Gastrocnemius medialis (tissue), 4 donors: ENCODE results near the gene TCP1. TPM values are rescaled to one million over a fixed set of nuclear protein-coding genes. Genes with fewer than 3 reads are reported as not detected.
"Not testable (repeated sequence)": the region's sequence is repeated elsewhere in the genome, so short reads cannot be mapped to it uniquely, and the experiment has no call there.

Experiments
- ATAC-seq, 2 donors: fragments of 150-250 bp; one replicate each; pipeline ENCODE4 v1.9.1; 2016
- DNase-seq, 2 donors: peaks; one replicate each; pipeline ENCODE4 v3.0.0-alpha.2; 2019
- H3K27ac ChIP-seq, 4 donors: fragments of 200-600 bp; sonication (generic); 1 replicate in 1 of 4; 2 replicates in 3 of 4; pipeline ENCODE4 v1.5.1; 2016 to 2018; ENCODE audit warnings: mild to moderate bottlenecking in 2 of 4, moderate library complexity in 1 of 4
- H3K27me3 ChIP-seq, 3 donors: fragments of 200-600 bp; sonication (generic) in 2 of 3; 1 replicate in 1 of 3; 2 replicates in 2 of 3; pipeline versions ENCODE4 v1.5.1 to v1.6.0; 2016 to 2019; ENCODE audit warnings: mild to moderate bottlenecking in 1 of 3, moderate library complexity in 1 of 3
- H3K36me3 ChIP-seq, 2 donors: fragments of 200-600 bp; sonication (generic) in 1 of 2; one replicate each; pipeline ENCODE4 v1.5.1; 2017 to 2018
- H3K4me1 ChIP-seq, 2 donors: fragments of 200-600 bp; sonication (generic) in 1 of 2; one replicate each; pipeline ENCODE4 v1.5.1; 2016 to 2017; ENCODE audit warnings: mild to moderate bottlenecking in 2 of 2
- H3K4me3 ChIP-seq, 4 donors: fragments of 200-600 bp; sonication (generic) in 3 of 4; 1 replicate in 1 of 4; 2 replicates in 3 of 4; pipeline ENCODE4 v1.5.1; 2016 to 2019; ENCODE audit warnings: mild to moderate bottlenecking in 2 of 4
- H3K9me3 ChIP-seq, 3 donors: fragments of 200-600 bp; sonication (generic) in 2 of 3; 1 replicate in 1 of 3; 2 replicates in 2 of 3; pipeline ENCODE4 v1.5.1; 2016 to 2019
- CTCF ChIP-seq, 5 experiments: fragments of 450-650 bp in 3 of 5; fragments of 200-600 bp in 2 of 5; sonication (generic) in 2 of 5; IDR thresholded peaks in 4 of 5; conservative IDR thresholded peaks in 1 of 5; 1 replicate in 4 of 5; 2 replicates in 1 of 5; pipeline ENCODE4 v1.5.1; 2016 to 2019; ENCODE audit warnings: antibody characterized with exemption in 5 of 5, mild to moderate bottlenecking in 3 of 5, moderate library complexity in 3 of 5
- POLR2A ChIP-seq, 2 donors: fragments of 450-650 bp; IDR thresholded peaks; one replicate each; pipeline ENCODE4 v1.6.1; 2017; ENCODE audit warnings: antibody characterized with exemption in 2 of 2, mild to moderate bottlenecking in 2 of 2, moderate library complexity in 2 of 2
- in situ Hi-C, 4 donors: fragments of 200-750 bp; cut with MboI; loops; one replicate each; pipeline versions ENCODE4 v1.15.0 to v1.8.0; 2017; ENCODE audit warnings: low sequenced_read_pairs in 4 of 4
- intact Hi-C: fragments of 100-400 bp; cut with DNase I; formaldehyde crosslinking; loops from one replicate; pipeline ENCODE4 v1.15.1; 2023; ENCODE audit warnings: low total_unique reads
- total RNA-seq, 4 donors: library from RNA; depleted of rRNA; stranded (reverse); fragments of >200 nt; gene quantifications; one replicate each; pipeline versions ENCODE4 v1.1.0 to v1.2.3, GENCODE V29; 2016

The TCP1 gene
- total RNA-seq, 4 donors from 2014 or later = 135 to 256 (median 166) TPM

GRCh38 chr6:159745081-159745480, 44.3 kb downstream of the TCP1 start:
- DNase-seq (no peak), ATAC-seq (no peak)
- H3K27me3 ChIP-seq = no peaks in the 10 kb centered on the region
- H3K36me3 ChIP-seq = peaks cover 10 to 100% of the 10 kb centered on the region in 2 donors
- H3K4me3 ChIP-seq = no peak overlapping the region
- in situ Hi-C loops = loop anchor here (5.0 to 10.0 kb wide), 2 partner anchors 37 to 60 kb away; no protein-coding TSS in a partner anchor
- no peaks in the 10 kb centered on the region for H3K4me1 ChIP-seq
- intact Hi-C loops = no loop called here
- no peak overlapping the region for H3K27ac ChIP-seq
- H3K9me3 ChIP-seq = no peaks in the 10 kb centered on the region
- TF ChIP-seq CTCF (IDR thresholded peaks at IDR 0.05 in 4 of 5, conservative IDR thresholded peaks at IDR 0.05 in 1 of 5) (no peak), POLR2A (IDR thresholded peaks at IDR 0.05) (no peak)

GRCh38 chr6:159742165-159742564, 47.2 kb downstream of the TCP1 start:
- in situ Hi-C loops = loop anchor here (10.0 kb wide), 1 partner anchor 57 kb away; no protein-coding TSS in a partner anchor

GRCh38 chr6:159739341-159739740, 50.1 kb downstream of the TCP1 start:
- ATAC-seq = no peak
- H3K27ac ChIP-seq = no peak overlapping the region
- H3K4me1 ChIP-seq = peaks cover 21 to 28% of the 10 kb centered on the region in 2 donors
- DNase-seq = no peak
- intact Hi-C loops = no loop called here
- no peak overlapping the region for H3K4me3 ChIP-seq
- peaks cover 4 to 61% of the 10 kb centered on the region in 2 donors for H3K36me3 ChIP-seq
- H3K9me3 ChIP-seq = no peaks in the 10 kb centered on the region
- TF ChIP-seq POLR2A (IDR thresholded peaks at IDR 0.05) = no peak
- no peak for TF ChIP-seq CTCF (IDR thresholded peaks at IDR 0.05 in 4 of 5, conservative IDR thresholded peaks at IDR 0.05 in 1 of 5)
- in situ Hi-C loops = no loop called here
- H3K27me3 ChIP-seq = no peaks in the 10 kb centered on the region

More at GRCh38 chr6:159742165-159742564, 47.2 kb downstream of the TCP1 start:
- Histone ChIP-seq H3K4me3 (no peak overlapping the region), H3K4me1 (peaks cover 0 to 13% of the 10 kb centered on the region in 2 donors), H3K27me3 (no peaks in the 10 kb centered on the region), H3K9me3 (no peaks in the 10 kb centered on the region), H3K36me3 (peaks cover 10 to 83% of the 10 kb centered on the region in 2 donors), H3K27ac (peak overlapping the region in 3 of 4 donors; percentile 7 to 42 (median 38))
- no peak for DNase-seq
- ATAC-seq = peak in 1 of 2 donors; percentile 36
- intact Hi-C loops = loop anchor here (2.0 kb wide), 1 partner anchor 19 kb away; no protein-coding TSS in a partner anchor
- TF ChIP-seq CTCF (IDR thresholded peaks at IDR 0.05 in 4 of 5, conservative IDR thresholded peaks at IDR 0.05 in 1 of 5) = no peak
- no peak for TF ChIP-seq POLR2A (IDR thresholded peaks at IDR 0.05)

GRCh38 chr6:159736908-159737307, 52.5 kb downstream of the TCP1 start:
- TF ChIP-seq POLR2A (IDR thresholded peaks at IDR 0.05) = no peak
- TF ChIP-seq CTCF (IDR thresholded peaks at IDR 0.05 in 4 of 5, conservative IDR thresholded peaks at IDR 0.05 in 1 of 5) = no peak
- intact Hi-C loops = no loop called here
- Histone ChIP-seq H3K36me3 (peaks cover 0 to 36% of the 10 kb centered on the region in 2 donors), H3K27ac (no peak overlapping the region), H3K27me3 (no peaks in the 10 kb centered on the region), H3K4me1 (peaks cover 38 to 41% of the 10 kb centered on the region in 2 donors), H3K9me3 (no peaks in the 10 kb centered on the region), H3K4me3 (no peak overlapping the region)
- DNase-seq (no peak), ATAC-seq (no peak)
- in situ Hi-C loops = no loop called here

- H3K9me3 ChIP-seq, intact Hi-C loops, H3K27me3 ChIP-seq, in situ Hi-C loops, H3K4me3 ChIP-seq, H3K27ac ChIP-seq, ATAC-seq, DNase-seq: not testable (repeated sequence)
- peaks cover 0 to 16% of the 10 kb centered on the region in 2 donors for H3K36me3 ChIP-seq
- peaks cover 67 to 75% of the 10 kb centered on the region in 2 donors for H3K4me1 ChIP-seq
These were observed 56.0 kb downstream of the TCP1 start for GRCh38 chr6:159733395-159733794.

- peak overlapping the region in 3 of 4 donors; percentile 11 to 99 (median 25) for H3K27ac ChIP-seq
- ATAC-seq, H3K9me3 ChIP-seq, H3K4me3 ChIP-seq, intact Hi-C loops, DNase-seq, H3K27me3 ChIP-seq, in situ Hi-C loops: not testable (repeated sequence)
- peaks cover 61 to 75% of the 10 kb centered on the region in 2 donors for H3K4me1 ChIP-seq
- peaks cover 0 to 10% of the 10 kb centered on the region in 2 donors for H3K36me3 ChIP-seq
These were observed 56.9 kb downstream of the TCP1 start for GRCh38 chr6:159732550-159732949.
